ENCODE results near the gene PLN. TPM values are rescaled to one million over a fixed set of nuclear protein-coding genes. Genes with fewer than 3 reads are reported as not detected.

The PLN gene
- 0.05 TPM in 1 of 2 replicates, not detected in the other for polyA plus RNA-seq (2012; rRNA removed)
- 0.03 TPM in 2 replicates for polyA plus RNA-seq (2012; cell fraction: cytosol; rRNA removed)
- not detected in 2 replicates for polyA plus RNA-seq (2012; cell fraction: nucleus; rRNA removed)

GRCh38 chr6:118548136-118548535, at the start of gene PLN:
Gene PLN, plus strand, starts transcription at chr6:118548296. Its CDS starts 10,626 bp downstream, at chr6:118558922.
- WGBS (ENCODE audit: low lambda C conversion rate): 98% methylated on average over 3 of the region's 3 CpGs
- H3K9me3 ChIP-seq: no peaks in the 10 kb centered on the region
- no peaks in the 10 kb centered on the region; the same call in 1 of the 2 replicates for H4K20me1 ChIP-seq (ENCODE audit: insufficient read depth)
- TF ChIP-seq USF1 (IDR thresholded peaks at IDR 0.05; ENCODE audit: borderline replicate concordance, low read depth) (no peak), CHD2 (IDR thresholded peaks at IDR 0.05; ENCODE audit: low read length, partially characterized antibody) (no peak), FOXJ3 (CRISPR knock-in tag; IDR thresholded peaks at IDR 0.05) (no peak), FOXM1 (IDR thresholded peaks at IDR 0.05; ENCODE audit: low read depth) (no peak), JUND (IDR thresholded peaks at IDR 0.05) (no peak), GATA2 (CRISPR knock-in tag; IDR thresholded peaks at IDR 0.05) (no peak)
- no peaks in the 10 kb centered on the region for H3K36me3 ChIP-seq (replicated peaks in 1 of 2; ENCODE audit: control insufficient read depth in 1 of 2, insufficient read depth in 2 of 2, low read length in 1 of 2)
- H3K27ac ChIP-seq (ENCODE audit: low read depth in 2 of 2, low read length in 1 of 2): no peak within 1 kb of the TSS
- H3F3A ChIP-seq (replicated peaks; ENCODE audit: insufficient read depth): no peaks in the 10 kb centered on the region
- no peak within 1 kb of the TSS for H3K4me3 ChIP-seq (ENCODE audit: low read depth in 2 of 2, low read length in 1 of 2)
- H3K4me1 ChIP-seq (ENCODE audit: control insufficient read depth in 1 of 2, insufficient read depth in 2 of 2, low read depth in 1 of 2, low read length in 1 of 2): peaks cover 0 to 8% of the 10 kb centered on the region in 2 experiments; a peak in 2 of 4 replicates
- ChIA-PET POLR2A (no interaction called here), CTCF (interaction anchor here (0.6 to 2.0 kb wide), 4 partner anchors 32 to 265 kb away, joined by 3 to 8 read pairs (median 4); no protein-coding TSS in a partner anchor)
- DNase-seq: no peak
- no peak within 1 kb of the TSS for H3K4me2 ChIP-seq
- H2AFZ ChIP-seq (ENCODE audit: low read depth): no peak within 1 kb of the TSS
- no peaks in the 10 kb centered on the region for H3K27me3 ChIP-seq (ENCODE audit: insufficient read depth)
- H3K79me2 ChIP-seq (ENCODE audit: insufficient read depth): peaks cover 8% of the 10 kb centered on the region; the same call in 1 of the 2 replicates
- H3K9ac ChIP-seq: no peak within 1 kb of the TSS
- no peaks in the 10 kb centered on the region for H3K9me2 ChIP-seq

- DNase-seq: no peak
- H3K4me2 ChIP-seq: no peak overlapping the region
- no peaks in the 10 kb centered on the region for H3K79me2 ChIP-seq (ENCODE audit: insufficient read depth)
- peaks cover 0 to 8% of the 10 kb centered on the region in 2 experiments for H3K36me3 ChIP-seq (replicated peaks in 1 of 2; ENCODE audit: control insufficient read depth in 1 of 2, insufficient read depth in 2 of 2, low read length in 1 of 2)
- ChIA-PET POLR2A (no interaction called here), CTCF (interaction anchor here (1.0 to 1.2 kb wide), 2 partner anchors 217 to 300 kb away, joined by 3 read pairs; no protein-coding TSS in a partner anchor)
- H3K4me1 ChIP-seq (ENCODE audit: control insufficient read depth in 1 of 2, insufficient read depth in 2 of 2, low read depth in 1 of 2, low read length in 1 of 2): peaks cover 0 to 3% of the 10 kb centered on the region in 2 experiments; a peak in 2 of 4 replicates
- no peak overlapping the region for H3K27ac ChIP-seq (ENCODE audit: low read depth in 2 of 2, low read length in 1 of 2)
- 92% methylated on average over 10 of the region's 10 CpGs for WGBS (ENCODE audit: low lambda C conversion rate)
- no peaks in the 10 kb centered on the region for H4K20me1 ChIP-seq (ENCODE audit: insufficient read depth)
- no peaks in the 10 kb centered on the region for H3F3A ChIP-seq (replicated peaks; ENCODE audit: insufficient read depth)
- H3K9ac ChIP-seq: no peak overlapping the region
- no peak overlapping the region for H3K4me3 ChIP-seq (ENCODE audit: low read depth in 2 of 2, low read length in 1 of 2)
- no peaks in the 10 kb centered on the region for H3K9me3 ChIP-seq
- H3K27me3 ChIP-seq (ENCODE audit: insufficient read depth): no peaks in the 10 kb centered on the region
- no peak overlapping the region for H2AFZ ChIP-seq (ENCODE audit: low read depth)
- H3K9me2 ChIP-seq: no peaks in the 10 kb centered on the region
- TF ChIP-seq FOXM1 (IDR thresholded peaks at IDR 0.05; ENCODE audit: low read depth) (no peak), ZBTB33 (IDR thresholded peaks at IDR 0.05; ENCODE audit: borderline replicate concordance, low read depth) (no peak), RXRA (IDR thresholded peaks at IDR 0.05; ENCODE audit: borderline replicate concordance, low read depth) (no peak), POLR2AphosphoS5 (IDR thresholded peaks at IDR 0.05; ENCODE audit: low read depth, low read length) (no peak), MXI1 (IDR thresholded peaks at IDR 0.05; ENCODE audit: low read depth, low read length) (no peak), MEF2A (IDR thresholded peaks at IDR 0.05; ENCODE audit: borderline replicate concordance, low read depth) (no peak), FOXJ3 (CRISPR knock-in tag; IDR thresholded peaks at IDR 0.05) (no peak), RFX5 (IDR thresholded peaks at IDR 0.05; ENCODE audit: low read length) (no peak), REST (IDR thresholded peaks at IDR 0.05; ENCODE audit: low read depth, low read length) (no peak), FOSL2 (IDR thresholded peaks at IDR 0.05; ENCODE audit: borderline replicate concordance, low read depth) (no peak), IRF3 (IDR thresholded peaks at IDR 0.05; ENCODE audit: low read depth, low read length) (no peak), USF2 (IDR thresholded peaks at IDR 0.05; ENCODE audit: borderline replicate concordance, low read depth, low read length) (no peak), GATA2 (CRISPR knock-in tag; IDR thresholded peaks at IDR 0.05) (no peak)
Measured at GRCh38 chr6:118500130-118501015, 47.7 kb upstream of the PLN start.

Data from SK-N-SH (cell line).